Brain microvascular endothelial cell (primary cell): ENCODE measurements around the gene CLSTN2.

ENCODE experiments used
- DNase-seq: peaks from one replicate; pipeline ENCODE4 v3.0.0-alpha.2; 2020
- H3K27ac ChIP-seq: fragments of 250-450 bp; sonication (Bioruptor Pico); 2 replicates; pipeline ENCODE4 v1.5.1; 2020; ENCODE audit warnings: mild to moderate bottlenecking, moderate library complexity
- H3K27me3 ChIP-seq: fragments of 250-450 bp; sonication (Bioruptor Pico); replicated peaks from 2 replicates; pipeline ENCODE4 v1.5.1; 2020; ENCODE audit warnings: mild to moderate bottlenecking
- H3K36me3 ChIP-seq: fragments of 250-450 bp; sonication (Bioruptor Pico); replicated peaks from 2 replicates; pipeline ENCODE4 v1.5.1; 2020; ENCODE audit warnings: mild to moderate bottlenecking
- H3K4me3 ChIP-seq: 2 replicates; pipeline ENCODE4 v1.5.1; 2011; ENCODE audit warnings: low read depth, mild to moderate bottlenecking, control low read depth, low read length, moderate library complexity
- CTCF ChIP-seq: IDR thresholded peaks from 2 replicates; pipeline ENCODE4 v1.5.1; 2011; ENCODE audit warnings: low read depth, mild to moderate bottlenecking, moderate library complexity, low read length, control low read depth, inconsistent platforms; ENCODE audit errors: missing control alignments
- in situ Hi-C: cut with HindIII; loops from 2 replicates; pipeline ENCODE4 v1.10.0; 2017; ENCODE audit warnings: low sequenced_read_pairs, low pct_ligation_motif_present

Gene CLSTN2

GRCh38 chr3:140341817-140342403 is 406.9 kb downstream of the CLSTN2 start:
- Histone ChIP-seq H3K27me3 (no peaks in the 10 kb centered on the region), H3K4me3 (no peak overlapping the region), H3K27ac (no peak overlapping the region), H3K36me3 (no peaks in the 10 kb centered on the region)
- in situ Hi-C loops = no loop called here
- no peak for TF ChIP-seq CTCF
- no peak for DNase-seq

- no peak overlapping the region for H3K4me3 ChIP-seq
- in situ Hi-C loops = no loop called here
- TF ChIP-seq CTCF = no peak
- DNase-seq = no peak
- no peaks in the 10 kb centered on the region for H3K36me3 ChIP-seq
- no peak overlapping the region for H3K27ac ChIP-seq
- no peaks in the 10 kb centered on the region for H3K27me3 ChIP-seq
Measured at GRCh38 chr3:140342668-140343067, 407.7 kb downstream of the CLSTN2 start.

DNA sequence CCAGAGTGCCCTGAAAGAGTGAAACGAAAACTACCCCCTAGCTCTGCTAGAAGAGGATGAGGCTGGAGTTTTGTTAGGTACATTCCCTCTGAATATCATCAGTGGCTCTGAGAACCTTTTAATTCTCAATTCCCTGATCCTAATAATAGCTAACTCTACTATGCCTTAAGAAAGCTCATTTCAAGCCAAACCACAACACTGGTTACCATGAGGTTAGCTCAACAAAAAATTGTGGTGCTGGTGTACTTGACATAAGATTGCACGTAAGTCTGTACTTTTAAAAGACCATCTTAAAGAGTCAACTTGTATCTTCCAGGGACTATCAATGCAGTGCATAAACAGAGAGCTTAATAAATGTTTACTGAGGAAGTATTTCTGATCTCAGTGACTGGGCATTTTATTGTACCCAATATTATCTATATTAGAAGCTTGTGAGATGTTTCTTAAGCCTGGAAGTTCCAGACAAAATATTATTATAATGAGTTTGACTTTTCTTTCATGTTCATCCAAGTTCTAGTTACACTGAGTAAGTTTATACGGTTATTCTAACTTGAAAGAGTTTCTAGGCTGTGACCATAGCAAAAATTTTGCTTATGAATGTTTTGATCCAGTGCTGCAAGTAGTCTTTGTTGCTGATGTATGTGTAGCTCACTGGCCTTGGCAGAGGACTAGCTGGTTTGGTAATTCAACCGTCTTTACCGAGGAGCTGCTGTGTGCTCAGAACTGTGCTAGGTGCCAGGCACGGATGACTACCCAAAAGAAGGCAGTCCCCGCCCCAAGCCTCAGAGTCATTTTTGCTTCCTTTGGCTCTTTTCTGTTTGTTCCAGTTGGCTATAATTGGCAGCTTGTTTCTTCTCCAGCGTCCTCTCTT is 408.5 kb downstream of the CLSTN2 start:
- DNase-seq = no peak
- TF ChIP-seq CTCF = no peak
- no peak overlapping the region for H3K27ac ChIP-seq
- no peaks in the 10 kb centered on the region for H3K27me3 ChIP-seq
- H3K36me3 ChIP-seq = no peaks in the 10 kb centered on the region
- no peak overlapping the region for H3K4me3 ChIP-seq
- in situ Hi-C loops = no loop called here

DNA sequence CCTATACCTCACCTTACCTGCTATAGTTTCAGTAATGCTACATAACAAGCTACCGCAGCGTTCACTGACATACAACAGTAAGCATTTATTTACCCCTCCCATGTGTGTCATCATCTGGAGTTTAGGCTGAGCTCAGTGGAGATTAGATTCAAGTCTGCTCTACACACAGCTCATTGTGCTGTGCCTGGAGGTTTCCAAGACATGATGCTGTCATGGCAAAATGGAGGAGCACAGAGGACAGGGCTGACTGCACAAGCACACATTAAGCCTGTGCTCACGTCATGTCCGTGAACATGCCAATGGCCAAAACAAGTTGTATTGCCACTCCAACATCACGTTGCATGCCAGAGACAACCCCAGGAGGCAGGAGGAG is 409.1 kb downstream of the CLSTN2 start:
- no peak for TF ChIP-seq CTCF
- H3K27ac ChIP-seq = no peak overlapping the region
- no peaks in the 10 kb centered on the region for H3K27me3 ChIP-seq
- no peaks in the 10 kb centered on the region for H3K36me3 ChIP-seq
- H3K4me3 ChIP-seq = no peak overlapping the region
- no peak for DNase-seq
- in situ Hi-C loops = no loop called here

GRCh38 chr3:140344601-140345205 is 409.7 kb downstream of the CLSTN2 start:
- Histone ChIP-seq H3K27me3 (no peaks in the 10 kb centered on the region), H3K4me3 (no peak overlapping the region)

More at GRCh38 chr3:140344601-140345205, 409.7 kb downstream of the CLSTN2 start:
- no peaks in the 10 kb centered on the region for H3K36me3 ChIP-seq
- no peak for DNase-seq
- TF ChIP-seq CTCF = no peak
- in situ Hi-C loops = no loop called here
- H3K27ac ChIP-seq = no peak overlapping the region
